ENCODE results near the gene SLC30A1. TPM values are rescaled to one million over a fixed set of nuclear protein-coding genes. Genes with fewer than 3 reads are reported as not detected.

The SLC30A1 gene
- total and polyA plus RNA-seq, 8 donors, result 12.5 to 37.7 (median 16.1) TPM

GRCh38 chr1:211530102-211530501 is 48.9 kb downstream of the SLC30A1 start:
- no peak for ATAC-seq
- no peak overlapping the region for H3K4me3 ChIP-seq
- H3K27me3 ChIP-seq, result no peaks in the 10 kb centered on the region
- intact Hi-C loops (cut with DNase I), result no loop called here
- H3K36me3 ChIP-seq, result no peaks in the 10 kb centered on the region
- TF ChIP-seq CTCF (IDR thresholded peaks at IDR 0.05), result no peak
- no peak overlapping the region for H3K27ac ChIP-seq
- H3K9me3 ChIP-seq, result no peaks in the 10 kb centered on the region
- DNase-seq, result no peak
- H3K4me1 ChIP-seq, result no peaks in the 10 kb centered on the region

GRCh38 chr1:211529453-211529852 is 49.5 kb downstream of the SLC30A1 start:
- no peaks in the 10 kb centered on the region for H3K9me3 ChIP-seq
- no peak for TF ChIP-seq CTCF (IDR thresholded peaks at IDR 0.05)
- intact Hi-C loops (cut with DNase I), result no loop called here
- ATAC-seq, result peak; percentile 22
- H3K27ac ChIP-seq, result no peak overlapping the region
- H3K27me3 ChIP-seq, result no peaks in the 10 kb centered on the region
- DNase-seq, result no peak
- no peaks in the 10 kb centered on the region for H3K4me1 ChIP-seq
- H3K4me3 ChIP-seq, result no peak overlapping the region
- no peaks in the 10 kb centered on the region for H3K36me3 ChIP-seq

- no peak for TF ChIP-seq CTCF (IDR thresholded peaks at IDR 0.05)
- Histone ChIP-seq H3K4me3 (no peak overlapping the region), H3K27ac (no peak overlapping the region), H3K4me1 (no peaks in the 10 kb centered on the region), H3K27me3 (no peaks in the 10 kb centered on the region), H3K36me3 (no peaks in the 10 kb centered on the region), H3K9me3 (no peaks in the 10 kb centered on the region)
- no peak for DNase-seq
- intact Hi-C loops (cut with DNase I), result no loop called here
- no peak for ATAC-seq
These were observed 50.0 kb downstream of the SLC30A1 start for GRCh38 chr1:211529011-211529410.

GRCh38 chr1:211527888-211528287 is 51.1 kb downstream of the SLC30A1 start:
- no peak for ATAC-seq
- no peaks in the 10 kb centered on the region for H3K9me3 ChIP-seq
- no peaks in the 10 kb centered on the region for H3K4me1 ChIP-seq
- intact Hi-C loops (cut with DNase I), result no loop called here
- H3K4me3 ChIP-seq, result no peak overlapping the region
- H3K27ac ChIP-seq, result no peak overlapping the region
- no peak for DNase-seq
- H3K27me3 ChIP-seq, result no peaks in the 10 kb centered on the region
- TF ChIP-seq CTCF (IDR thresholded peaks at IDR 0.05), result no peak
- H3K36me3 ChIP-seq, result no peaks in the 10 kb centered on the region

- TF ChIP-seq CTCF (IDR thresholded peaks at IDR 0.05), result no peak
- intact Hi-C loops (cut with DNase I), result no loop called here
- no peak overlapping the region for H3K27ac ChIP-seq
- no peaks in the 10 kb centered on the region for H3K36me3 ChIP-seq
- DNase-seq, result no peak
- H3K9me3 ChIP-seq, result no peaks in the 10 kb centered on the region
- no peaks in the 10 kb centered on the region for H3K4me1 ChIP-seq
- no peak for ATAC-seq
- H3K4me3 ChIP-seq, result no peak overlapping the region
- H3K27me3 ChIP-seq, result no peaks in the 10 kb centered on the region
These were observed 52.0 kb downstream of the SLC30A1 start for GRCh38 chr1:211527006-211527405.
